NCI-H526 (cell line): Measurements from ENCODE around the gene ZNF514.
"Not testable (repeated sequence)": the region's sequence is repeated elsewhere in the genome, so short reads cannot be mapped to it uniquely, and the experiment has no call there.

Source experiments
- DNase-seq, 2 experiments: peaks; one replicate each; lab custom pipeline; 2025; lab: John Stamatoyannopoulos, UW

Gene ZNF514

DNA sequence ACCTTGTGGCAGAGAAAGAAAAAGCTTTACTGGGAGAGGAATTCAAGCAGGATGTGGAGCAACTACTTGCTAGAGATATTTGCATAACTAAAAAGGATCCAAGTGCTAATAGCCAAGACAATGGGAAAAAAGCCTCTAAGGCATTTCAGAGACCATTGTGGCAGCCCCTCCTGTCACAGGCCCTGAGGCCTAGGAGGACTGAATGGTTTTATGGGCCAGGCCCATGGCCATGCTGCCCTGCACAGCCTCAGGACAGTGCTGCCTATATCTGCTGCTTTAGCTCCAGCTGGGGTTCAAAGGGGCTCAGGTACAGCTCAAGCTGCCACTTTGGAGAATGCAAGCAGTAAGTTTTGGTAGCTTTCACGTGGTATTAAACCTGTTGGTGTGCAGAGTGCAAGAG is 20.9 kb downstream of the ZNF514 start:
- no peak for DNase-seq

GRCh38 chr2:95122197-95122551 is 37.5 kb downstream of the ZNF514 start:
- DNase-seq, result peak in 1 of 2 experiments; percentile 49

DNA sequence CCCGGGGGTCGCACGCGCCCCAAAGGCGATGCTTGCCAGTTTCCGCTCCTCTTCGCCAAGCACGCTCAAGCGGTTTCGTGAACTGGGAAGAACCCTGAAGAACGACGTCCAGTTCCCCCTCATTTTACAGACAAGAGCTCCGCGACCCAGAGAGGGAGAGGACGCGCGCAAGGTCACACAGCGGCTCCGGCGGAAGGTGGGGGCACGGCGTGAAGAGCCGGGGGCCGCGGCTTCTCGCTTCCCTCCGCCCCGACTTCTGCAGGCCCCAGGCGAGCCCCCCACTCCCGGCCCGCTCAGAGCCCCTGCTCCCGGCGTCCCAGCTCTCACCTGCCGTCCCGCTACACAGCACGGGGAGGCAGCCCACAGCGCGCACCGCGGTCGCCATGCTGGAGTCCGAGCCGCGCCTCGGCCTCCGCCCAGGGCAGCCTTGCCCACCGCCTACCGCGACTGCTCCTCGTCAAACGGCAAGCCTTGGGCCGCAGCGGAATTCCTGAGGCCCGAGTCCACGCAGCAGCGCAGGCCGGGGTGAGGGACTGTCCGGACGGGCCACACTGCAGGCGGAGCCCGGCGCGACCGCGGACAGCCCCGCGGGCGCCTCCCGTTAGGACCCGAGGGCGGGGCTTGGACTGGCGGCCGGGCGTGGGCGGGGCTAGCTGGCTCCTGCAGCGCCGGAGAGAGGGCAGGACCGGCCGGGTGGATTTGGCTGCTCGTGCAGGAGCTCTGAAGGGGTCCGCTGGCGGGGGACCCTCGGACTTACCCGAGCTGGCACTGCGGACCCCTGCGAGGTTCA is 38.0 kb downstream of the ZNF514 start, which contains the start of gene MRPS5:
Gene MRPS5, minus strand, starts transcription at position 402 of the 790 bp plus-strand sequence. Its CDS starts 17 bp downstream, at position 385.
- DNase-seq, result peak; percentile 36 to 86

- DNase-seq, result no peak
These were observed 38.6 kb downstream of the ZNF514 start for GRCh38 chr2:95121093-95121406.

DNA sequence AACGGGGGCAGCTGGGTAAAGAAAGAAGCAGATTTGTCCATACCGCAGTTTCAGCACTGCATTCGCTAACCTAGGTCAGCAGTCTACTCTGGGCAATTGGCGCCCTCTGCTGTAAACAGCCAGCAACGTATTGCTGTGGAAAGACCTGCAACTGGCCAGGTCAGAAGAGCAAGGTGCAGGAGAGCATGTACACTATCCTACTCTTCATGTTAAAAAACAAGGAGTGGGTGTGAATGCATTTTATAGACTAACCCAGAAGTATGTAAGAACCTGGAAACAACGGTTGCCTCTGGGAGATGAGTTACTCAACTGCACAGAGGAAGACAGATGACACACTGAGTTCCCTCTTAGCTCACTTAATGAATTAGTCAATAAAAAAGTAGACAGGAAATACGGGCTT is 44.2 kb downstream of the ZNF514 start:
- DNase-seq, result peak; percentile 24 to 80

- no peak for DNase-seq
These were observed 46.2 kb downstream of the ZNF514 start for GRCh38 chr2:95113464-95113863.

DNA sequence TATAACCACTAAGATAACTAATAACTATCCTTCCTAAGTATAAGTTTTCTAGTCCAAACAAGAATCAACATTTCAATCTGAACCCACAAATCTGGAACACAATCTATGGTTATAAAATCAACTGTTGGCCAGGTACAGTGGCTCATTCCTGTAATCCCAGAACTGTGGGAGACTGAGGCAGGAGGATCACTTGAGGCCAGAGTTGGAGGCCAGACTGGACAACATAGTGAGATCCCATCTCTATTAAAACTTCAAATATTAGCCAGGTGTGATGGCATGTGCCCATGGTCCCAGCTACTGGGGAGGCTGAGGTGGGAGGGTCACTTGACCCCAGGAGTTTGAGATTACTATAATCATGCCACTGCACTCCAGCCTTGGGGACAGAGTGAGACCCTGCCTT is 49.3 kb downstream of the ZNF514 start:
- no peak for DNase-seq

DNA sequence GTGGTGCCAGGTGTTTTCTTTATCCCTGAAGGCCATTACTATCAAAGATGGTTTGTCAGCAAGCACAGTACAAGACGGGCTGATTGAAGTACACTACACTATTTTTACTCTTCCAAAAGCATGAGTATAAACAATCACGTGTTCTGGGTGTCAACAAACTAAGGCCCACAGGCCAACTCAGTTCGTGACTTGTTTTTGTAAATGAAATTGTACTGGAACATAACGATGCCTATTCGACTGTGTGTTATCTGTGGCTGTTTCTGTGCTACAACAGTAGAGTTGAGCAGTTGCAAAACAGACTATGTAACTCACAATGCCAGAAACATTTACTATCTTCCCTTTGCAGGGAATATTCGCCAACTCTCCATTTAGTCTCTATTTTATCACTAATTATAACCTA is 50.4 kb downstream of the ZNF514 start:
- no peak for DNase-seq

GRCh38 chr2:95106081-95106480 is 53.6 kb downstream of the ZNF514 start:
- DNase-seq, result no peak

DNA sequence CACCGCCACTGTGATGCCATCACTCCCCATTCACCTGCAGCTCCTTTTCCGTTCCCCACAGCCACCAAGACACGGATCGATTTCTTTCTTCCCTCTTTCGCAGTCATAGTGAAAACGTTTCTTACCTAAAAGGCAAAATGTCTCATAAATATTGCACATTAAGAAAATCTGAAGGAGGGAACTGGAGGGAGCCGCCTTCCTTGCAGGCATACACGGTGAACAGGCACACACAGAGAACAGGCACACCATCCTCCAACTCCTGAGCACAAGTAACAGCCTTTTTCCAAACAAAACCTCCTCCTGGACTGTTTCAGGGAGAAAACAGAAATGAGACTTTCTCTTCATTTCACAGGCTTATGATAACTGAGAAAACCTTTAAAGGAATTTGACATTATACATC is 55.0 kb downstream of the ZNF514 start:
- no peak for DNase-seq

DNA sequence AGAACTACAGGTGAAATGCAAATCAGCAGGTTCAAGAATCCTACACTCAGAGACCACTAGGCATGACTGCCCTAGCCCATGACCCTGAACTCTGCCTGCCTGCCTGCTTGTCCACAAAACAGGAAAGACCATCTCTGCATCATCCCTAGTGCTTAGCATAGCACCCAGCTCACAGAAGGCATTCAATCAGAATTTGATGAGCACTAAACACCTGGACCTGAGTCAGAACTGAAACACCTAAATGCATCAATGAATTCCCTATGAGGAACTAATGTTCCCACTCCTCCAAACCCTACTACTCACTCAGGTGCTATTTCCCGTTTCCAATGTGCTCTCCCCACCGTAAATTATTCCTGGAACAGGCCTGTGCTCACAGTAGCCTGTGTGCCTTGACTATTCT is 59.7 kb downstream of the ZNF514 start:
- DNase-seq, result no peak

DNA sequence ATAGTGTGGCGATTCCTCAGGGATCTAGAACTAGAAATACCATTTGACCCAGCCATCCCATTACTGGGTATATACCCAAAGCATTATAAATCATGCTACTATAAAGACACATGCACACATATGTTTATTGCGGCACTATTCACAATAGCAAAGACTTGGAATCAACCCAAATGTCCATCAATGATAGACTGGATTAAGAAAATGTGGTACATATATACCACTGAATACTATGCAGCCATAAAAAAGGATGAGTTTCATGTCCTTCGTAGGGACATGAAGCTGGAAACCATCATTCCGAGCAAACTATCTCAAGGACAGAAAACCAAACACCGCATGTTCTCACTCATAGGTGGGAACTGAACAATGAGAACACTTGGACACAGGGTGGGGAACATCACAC is 61.4 kb downstream of the ZNF514 start:
- not testable (repeated sequence) for DNase-seq
